HCT116 (cell line): Measurements from ENCODE around the gene UCP1. TPM values are rescaled to one million over a fixed set of nuclear protein-coding genes. Genes with fewer than 3 reads are reported as not detected.

Experiments used
- ATAC-seq: fragments of 200-7000 bp; cut with Tn5 transposase; 2 replicates; pipeline ENCODE4 v1.9.1; 2020; ENCODE audit warnings: mild to moderate bottlenecking, moderate library complexity
- BruUV-seq: library from RNA; stranded (reverse); fragments of 400-500 nt; replicated peaks from 2 replicates; lab custom pipeline; 2021; lab: Mats Ljungman, UMichigan
- CTCF ChIA-PET: fragments of 300-600 bp; sonication (Branson Sonifier 250); formaldehyde crosslinking; loops from one replicate; lab custom pipeline; 2021; ENCODE audit warnings: antibody characterized with exemption; lab: Charles Lee
- POLR2A ChIA-PET: fragments of 300-600, 350-600 bp; sonication (Branson Sonifier 250); formaldehyde crosslinking; loops from one replicate; lab custom pipeline; 2021; ENCODE audit warnings: antibody characterized with exemption; lab: Charles Lee
- RAD21 ChIA-PET, 2 experiments: fragments of 300-600 bp; sonication (Branson Sonifier 250); formaldehyde crosslinking; loops; one replicate each; lab custom pipeline; 2023; ENCODE audit warnings: low total read pairs in 2 of 2; ENCODE audit not compliant: uncharacterized antibody in 2 of 2, unreplicated experiment in 2 of 2, low non-redundant PET in 1 of 2; lab: Charles Lee
- DNase-seq: peaks from one replicate; pipeline ENCODE4 v3.0.0-alpha.2; 2010; ENCODE audit warnings: low read depth, low spot score
- H2AFZ ChIP-seq: fragments of 200-600 bp; shearing (Covaris generic), sonication (generic); 2 replicates; pipeline ENCODE4 v1.6.1; 2017; ENCODE audit warnings: low read depth, mixed run types, mixed read lengths, antibody characterized with exemption, low read length; ENCODE audit not compliant: poor library complexity, severe bottlenecking
- H3K27ac ChIP-seq: 2 replicates; pipeline ENCODE4 v1.5.1; 2012; ENCODE audit warnings: low read depth, low read length
- H3K27me3 ChIP-seq: fragments of 200-600 bp; sonication (generic); 2 replicates; pipeline ENCODE4 v1.6.1; 2016; ENCODE audit warnings: mixed run types, low read length, mixed read lengths; ENCODE audit not compliant: insufficient read depth
- H3K36me3 ChIP-seq, 2 experiments: fragments of 200-500 bp in 1 of 2; fragments of 200-600 bp in 1 of 2; sonication (Bioruptor generic) in 1 of 2; sonication (generic) in 1 of 2; 2 replicates each; pipeline versions ENCODE4 v1.5.1 to v1.6.1; 2014 to 2016; ENCODE audit warnings: low read length in 2 of 2, inconsistent platforms in 1 of 2, mixed read lengths in 1 of 2, mixed run types in 1 of 2; ENCODE audit not compliant: insufficient read depth in 2 of 2, control insufficient read depth in 1 of 2
- H3K4me1 ChIP-seq, 2 experiments: fragments of 200-600 bp in 1 of 2; sonication (generic) in 1 of 2; 2 replicates each; pipeline versions ENCODE4 v1.5.1 to v1.6.1; 2012 to 2017; ENCODE audit warnings: low read length in 2 of 2, inconsistent platforms in 1 of 2, mild to moderate bottlenecking in 1 of 2, mixed read lengths in 1 of 2, mixed run types in 1 of 2, moderate library complexity in 1 of 2; ENCODE audit not compliant: insufficient read depth in 2 of 2, control insufficient read depth in 1 of 2
- H3K4me2 ChIP-seq: fragments of 200-600 bp; sonication (generic); 2 replicates; pipeline ENCODE4 v1.6.1; 2017; ENCODE audit warnings: mixed run types, low read length, mixed read lengths
- H3K4me3 ChIP-seq, 2 experiments: fragments of 200-600 bp in 1 of 2; sonication (generic) in 1 of 2; replicated peaks in 1 of 2; 2 replicates each; pipeline ENCODE4 v1.5.1; 2011 to 2016; ENCODE audit warnings: low read length in 2 of 2, control low read depth in 1 of 2, low read depth in 1 of 2, mild to moderate bottlenecking in 1 of 2, mixed read lengths in 1 of 2, mixed run types in 1 of 2
- H3K79me2 ChIP-seq: fragments of 200-600 bp; sonication (generic); 2 replicates; pipeline ENCODE4 v1.6.1; 2017; ENCODE audit warnings: mild to moderate bottlenecking, mixed run types, low read length, moderate library complexity, mixed read lengths; ENCODE audit not compliant: insufficient read depth
- H3K9ac ChIP-seq: fragments of 200-600 bp; sonication (generic); 2 replicates; pipeline ENCODE4 v1.6.1; 2016; ENCODE audit warnings: low read length, mixed read lengths
- H3K9me2 ChIP-seq: fragments of 200-600 bp; sonication (generic), shearing (Covaris generic); 2 replicates; pipeline ENCODE4 v1.6.1; 2017; ENCODE audit warnings: mixed run types, mild to moderate bottlenecking, moderate library complexity; ENCODE audit not compliant: insufficient read depth
- H3K9me3 ChIP-seq, 2 experiments: fragments of 200-500 bp in 1 of 2; fragments of 200-600 bp in 1 of 2; sonication (Bioruptor generic) in 1 of 2; sonication (generic) in 1 of 2; 2 replicates each; pipeline ENCODE4 v1.6.1; 2014 to 2017; ENCODE audit warnings: low read length in 2 of 2, mixed read lengths in 2 of 2, inconsistent platforms in 1 of 2, low read depth in 1 of 2, mild to moderate bottlenecking in 1 of 2, mixed run types in 1 of 2, moderate library complexity in 1 of 2; ENCODE audit not compliant: control insufficient read depth in 1 of 2, insufficient read depth in 1 of 2
- H4K20me1 ChIP-seq: fragments of 200-600 bp; sonication (generic), shearing (Covaris generic); 2 replicates; pipeline ENCODE4 v1.6.1; 2017; ENCODE audit warnings: mixed run types, mild to moderate bottlenecking, moderate library complexity; ENCODE audit not compliant: insufficient read depth
- ATF3 ChIP-seq: IDR thresholded peaks from 2 replicates; pipeline ENCODE4 v1.6.1; 2012
- CBX3 ChIP-seq: IDR thresholded peaks from 2 replicates; pipeline ENCODE4 v1.6.1; 2012; ENCODE audit warnings: low read depth
- CTCF ChIP-seq, 3 experiments: fragments of 200-600 bp in 1 of 3; sonication (generic) in 1 of 3; IDR thresholded peaks in 2 of 3; conservative IDR thresholded peaks in 1 of 3; 2 replicates each; pipeline ENCODE4 v1.5.1; 2012 to 2017; ENCODE audit warnings: low read depth in 2 of 3, low read length in 2 of 3, antibody characterized with exemption in 1 of 3, borderline replicate concordance in 1 of 3, control low read depth in 1 of 3, mild to moderate bottlenecking in 1 of 3, mixed read lengths in 1 of 3, mixed run types in 1 of 3, moderate library complexity in 1 of 3; ENCODE audit not compliant: insufficient read depth in 1 of 3
- EGR1 ChIP-seq: IDR thresholded peaks from 2 replicates; pipeline ENCODE4 v1.6.1; 2012; ENCODE audit warnings: low read depth
- ELF1 ChIP-seq: IDR thresholded peaks from 2 replicates; pipeline ENCODE4 v1.6.1; 2012; ENCODE audit warnings: low read depth, borderline replicate concordance
- EZH2phosphoT487 ChIP-seq: fragments of 200-600 bp; IDR thresholded peaks from 2 replicates; pipeline ENCODE4 v1.6.1; 2018; ENCODE audit warnings: antibody characterized with exemption, borderline replicate concordance
- JUND ChIP-seq: IDR thresholded peaks from 2 replicates; pipeline ENCODE4 v1.6.1; 2012
- MAX ChIP-seq: IDR thresholded peaks from 2 replicates; pipeline ENCODE4 v1.6.1; 2012
- POLR2AphosphoS5 ChIP-seq: IDR thresholded peaks from 2 replicates; pipeline ENCODE4 v1.6.1; 2011; ENCODE audit warnings: mild to moderate bottlenecking, low read depth, low read length, moderate library complexity
- RAD21 ChIP-seq: IDR thresholded peaks from 2 replicates; pipeline ENCODE4 v1.6.1; 2012; ENCODE audit warnings: low read depth, mild to moderate bottlenecking
- SIN3A ChIP-seq: IDR thresholded peaks from 2 replicates; pipeline ENCODE4 v1.6.1; 2012; ENCODE audit warnings: low read depth
- TCF7L2 ChIP-seq: IDR thresholded peaks from 2 replicates; pipeline ENCODE4 v1.7.0; 2011; ENCODE audit warnings: borderline replicate concordance, inconsistent platforms; ENCODE audit not compliant: insufficient read depth, insufficient read length; ENCODE audit errors: extremely low read depth
- YY1 ChIP-seq: IDR thresholded peaks from 2 replicates; pipeline ENCODE4 v1.6.1; 2011; ENCODE audit warnings: low read length, low read depth, moderate library complexity, mild to moderate bottlenecking; ENCODE audit not compliant: insufficient replicate concordance; ENCODE audit errors: extremely low read depth
- intact Hi-C: fragments of 100-400 bp; cut with micrococcal nuclease; formaldehyde crosslinking; loops from 2 replicates; pipeline ENCODE4 v1.10.0; 2022
- total RNA-seq: library from RNA; stranded (reverse); gene quantifications from one replicate; pipeline ENCODE4 v1.2.1, GENCODE V29; 2021; ENCODE audit not compliant: unreplicated experiment

Gene UCP1
- total RNA-seq, 1 experiment from 2014 or later: not detected

- Histone ChIP-seq H3K79me2 (no peaks in the 10 kb centered on the region), H2AFZ (no peak overlapping the region), H3K27me3 (no peaks in the 10 kb centered on the region), H3K9me2 (no peaks in the 10 kb centered on the region), H3K4me1 (0 out of 4 replicates have a peak, but pooled peaks cover 0 to 4% of the 10 kb centered on the region in 2 experiments), H3K4me2 (no peak overlapping the region), H3K9me3 (no peaks in the 10 kb centered on the region), H3K9ac (no peak overlapping the region), H3K27ac (no peak overlapping the region), H4K20me1 (no peaks in the 10 kb centered on the region), H3K36me3 (no peaks in the 10 kb centered on the region), H3K4me3 (no peak overlapping the region)
- intact Hi-C loops: loop anchor here (1.0 kb wide), 2 partner anchors 43 to 256 kb away; no protein-coding TSS in a partner anchor
- no TSS peak for BruUV-seq
- CTCF ChIA-PET: interaction anchor here (0.7 to 2.0 kb wide), 10 partner anchors 10 to 499 kb away, joined by 3 to 13 read pairs (median 3); no protein-coding TSS in a partner anchor
- RAD21 ChIA-PET: no interaction called here
- ATAC-seq: peak; percentile 100
- POLR2A ChIA-PET: no interaction called here
- peak; percentile 37 for DNase-seq
- TF ChIP-seq RAD21 (peak; percentile 76), YY1 (no peak), CTCF (IDR thresholded peaks at IDR 0.05 in 2 of 3, conservative IDR thresholded peaks at IDR 0.05 in 1 of 3; ENCODE audit: borderline replicate concordance in 1 of 3, insufficient read depth in 1 of 3, low read depth in 2 of 3, low read length in 2 of 3) (peak; percentile 68 to 77 (median 72); a peak in 5 of 6 replicates)
Measured at GRCh38 chr4:140595065-140595464, 26.3 kb upstream of the UCP1 start.

- Histone ChIP-seq H3K9me3 (no peaks in the 10 kb centered on the region), H4K20me1 (no peaks in the 10 kb centered on the region; the same call in 1 of the 2 replicates), H3K27ac (no peak overlapping the region), H3K27me3 (no peaks in the 10 kb centered on the region), H3K4me3 (no peak overlapping the region), H3K9ac (no peak overlapping the region), H3K79me2 (no peaks in the 10 kb centered on the region), H3K36me3 (no peaks in the 10 kb centered on the region), H2AFZ (no peak overlapping the region), H3K4me1 (no peaks in the 10 kb centered on the region), H3K4me2 (no peak overlapping the region), H3K9me2 (no peaks in the 10 kb centered on the region)
- BruUV-seq: no TSS peak
- intact Hi-C loops: no loop called here
- POLR2A ChIA-PET: no interaction called here
- DNase-seq: no peak
- CTCF ChIA-PET: interaction anchor here (1.0 kb wide), 1 partner anchor 11 kb away, joined by 3 read pairs; no protein-coding TSS in a partner anchor
- RAD21 ChIA-PET: no interaction called here
- no peak for TF ChIP-seq POLR2AphosphoS5
- TF ChIP-seq EGR1: no peak
- no peak for TF ChIP-seq RAD21
- no peak for TF ChIP-seq MAX
- no peak for TF ChIP-seq EZH2phosphoT487
- TF ChIP-seq TCF7L2: no peak
- TF ChIP-seq ATF3: no peak
- no peak for TF ChIP-seq ELF1
- TF ChIP-seq JUND: no peak
- no peak for TF ChIP-seq SIN3A
- no peak for TF ChIP-seq YY1
- no peak for TF ChIP-seq CBX3
- no peak for ATAC-seq
Measured at GRCh38 chr4:140584439-140584838, 15.7 kb upstream of the UCP1 start.
